PC-3 (cell line): ENCODE measurements around the gene TRIM23. TPM values are rescaled to one million over a fixed set of nuclear protein-coding genes. Genes with fewer than 3 reads are reported as not detected.

Experiments
- ATAC-seq: fragments of 200-7000 bp; cut with Tn5 transposase; 2 replicates; pipeline ENCODE4 v1.9.1; 2020; ENCODE audit warnings: mild to moderate bottlenecking, moderate library complexity
- BruUV-seq: library from RNA; stranded (reverse); fragments of 400-500 nt; replicated peaks from 2 replicates; lab custom pipeline; 2021; lab: Mats Ljungman, UMichigan
- CTCF ChIA-PET: fragments of 300-600 bp; sonication (Branson Sonifier 250); formaldehyde crosslinking; loops from one replicate; lab custom pipeline; 2022; ENCODE audit warnings: antibody characterized with exemption; lab: Charles Lee
- POLR2A ChIA-PET: fragments of 300-600 bp; sonication (Branson Sonifier 250); formaldehyde crosslinking; loops from one replicate; lab custom pipeline; 2022; ENCODE audit warnings: antibody characterized with exemption; ENCODE audit not compliant: unreplicated experiment; lab: Charles Lee
- DNase-seq: peaks from one replicate; pipeline ENCODE4 v3.0.0-alpha.2; 2015
- H2AFZ ChIP-seq: fragments of 300-600 bp; sonication (generic); 2 replicates; pipeline ENCODE4 v1.6.0; 2016; ENCODE audit warnings: antibody characterized with exemption, low read length
- H3F3A ChIP-seq: fragments of 300-600 bp; sonication (generic); one replicate; pipeline ENCODE4 v1.6.0; 2017; ENCODE audit warnings: antibody characterized with exemption, low read length, control low read depth, mild to moderate bottlenecking; ENCODE audit not compliant: unreplicated experiment
- H3K27ac ChIP-seq: fragments of 300-600 bp; sonication (generic); 2 replicates; pipeline ENCODE4 v1.5.1; 2016; ENCODE audit warnings: mild to moderate bottlenecking, low read length
- H3K27me3 ChIP-seq: fragments of 300-600 bp; sonication (generic); 2 replicates; pipeline ENCODE4 v1.6.1; 2016; ENCODE audit warnings: low read length, mixed read lengths
- H3K36me3 ChIP-seq: fragments of 300-600 bp; sonication (generic); 2 replicates; pipeline ENCODE4 v1.6.1; 2016; ENCODE audit warnings: low read depth, mixed run types, low read length, mixed read lengths
- H3K4me1 ChIP-seq: fragments of 300-600 bp; sonication (generic); 2 replicates; pipeline ENCODE4 v1.5.1; 2016; ENCODE audit warnings: low read length; ENCODE audit not compliant: insufficient read depth
- H3K4me2 ChIP-seq: fragments of 300-600 bp; sonication (generic); 2 replicates; pipeline ENCODE4 v1.6.0; 2016; ENCODE audit warnings: low read length
- H3K4me3 ChIP-seq: fragments of 300-600 bp; sonication (generic); 2 replicates; pipeline ENCODE4 v1.5.1; 2016; ENCODE audit warnings: mild to moderate bottlenecking, low read length, mixed read lengths
- H3K79me2 ChIP-seq: fragments of 300-600 bp; sonication (generic); 2 replicates; pipeline ENCODE4 v1.6.1; 2017; ENCODE audit warnings: low read length, mixed read lengths
- H3K9ac ChIP-seq: fragments of 300-600 bp; sonication (generic); 2 replicates; pipeline ENCODE4 v1.6.0; 2016; ENCODE audit warnings: mild to moderate bottlenecking, low read length
- H3K9me2 ChIP-seq: fragments of 300-600 bp; sonication (generic); replicated peaks from 2 replicates; pipeline ENCODE4 v1.6.1; 2016; ENCODE audit warnings: mixed run types, low read length, mixed read lengths
- H3K9me3 ChIP-seq: fragments of 300-600 bp; sonication (generic); 2 replicates; pipeline ENCODE4 v1.6.1; 2016; ENCODE audit warnings: low read length, mixed read lengths
- H4K20me1 ChIP-seq: fragments of 300-600 bp; sonication (generic); 2 replicates; pipeline ENCODE4 v1.6.1; 2016; ENCODE audit warnings: low read length, mixed read lengths
- CTCF ChIP-seq: fragments of 300-600 bp; sonication (generic); conservative IDR thresholded peaks from 2 replicates; pipeline ENCODE4 v1.5.1; 2017; ENCODE audit warnings: antibody characterized with exemption, low read depth, mild to moderate bottlenecking, low read length
- EZH2 ChIP-seq: fragments of 300-600 bp; sonication (generic); IDR thresholded peaks from one replicate; pipeline ENCODE4 v1.6.1; 2017; ENCODE audit warnings: antibody characterized with exemption, mild to moderate bottlenecking, low read length; ENCODE audit not compliant: unreplicated experiment
- EZH2phosphoT487 ChIP-seq: fragments of 300-600 bp; sonication (generic); IDR thresholded peaks from 2 replicates; pipeline ENCODE4 v1.6.1; 2018; ENCODE audit warnings: mild to moderate bottlenecking, antibody characterized with exemption, low read length, borderline replicate concordance
- intact Hi-C: fragments of 100-400 bp; cut with micrococcal nuclease; formaldehyde crosslinking; loops from 2 replicates; pipeline ENCODE4 v1.9.0; 2023
- total RNA-seq: library from RNA; depleted of rRNA; stranded (reverse); fragments of >200 nt; gene quantifications from 2 replicates; pipeline ENCODE4 v1.2.3, GENCODE V29; 2014

The TRIM23 gene
- total RNA-seq, 1 experiment from 2014 or later: 7.7 TPM

- POLR2A ChIA-PET: no interaction called here
- no peaks in the 10 kb centered on the region for H3K9me2 ChIP-seq
- TF ChIP-seq EZH2 (no peak), CTCF (no peak), EZH2phosphoT487 (no peak)
- no peak overlapping the region for H3K4me3 ChIP-seq
- H3K4me1 ChIP-seq: no peaks in the 10 kb centered on the region
- intact Hi-C loops: no loop called here
- no peak overlapping the region for H3K9ac ChIP-seq
- H4K20me1 ChIP-seq: no peaks in the 10 kb centered on the region
- no peaks in the 10 kb centered on the region for H3F3A ChIP-seq
- no peaks in the 10 kb centered on the region for H3K27me3 ChIP-seq
- CTCF ChIA-PET: no interaction called here
- no peaks in the 10 kb centered on the region for H3K36me3 ChIP-seq
- BruUV-seq: no TSS peak
- no peak overlapping the region for H3K27ac ChIP-seq
- H2AFZ ChIP-seq: no peak overlapping the region
- DNase-seq: no peak
- no peak overlapping the region for H3K4me2 ChIP-seq
- H3K9me3 ChIP-seq: no peaks in the 10 kb centered on the region
- H3K79me2 ChIP-seq: peaks cover 2% of the 10 kb centered on the region; the same call in 1 of the 2 replicates
- no peak for ATAC-seq
Observed at GRCh38 chr5:65556181-65556580, 68.0 kb downstream of the TRIM23 start.

- DNase-seq: no peak
- no peak for TF ChIP-seq EZH2
- H3K4me3 ChIP-seq: no peak overlapping the region
- H3K9me3 ChIP-seq: no peaks in the 10 kb centered on the region
- no peak overlapping the region for H3K4me2 ChIP-seq
- H3F3A ChIP-seq: no peaks in the 10 kb centered on the region
- H3K36me3 ChIP-seq: no peaks in the 10 kb centered on the region
- no peak overlapping the region for H2AFZ ChIP-seq
- H3K4me1 ChIP-seq: no peaks in the 10 kb centered on the region
- CTCF ChIA-PET: no interaction called here
- no TSS peak for BruUV-seq
- H3K79me2 ChIP-seq: no peaks in the 10 kb centered on the region
- ATAC-seq: no peak
- POLR2A ChIA-PET: no interaction called here
- H3K9me2 ChIP-seq: no peaks in the 10 kb centered on the region
- H3K27ac ChIP-seq: no peak overlapping the region
- H4K20me1 ChIP-seq: no peaks in the 10 kb centered on the region
- H3K27me3 ChIP-seq: no peaks in the 10 kb centered on the region
- no peak overlapping the region for H3K9ac ChIP-seq
- intact Hi-C loops: no loop called here
Observed at GRCh38 chr5:65555287-65555686, 68.8 kb downstream of the TRIM23 start.

- TF ChIP-seq CTCF: no peak
- no peak for TF ChIP-seq EZH2phosphoT487
- no peak for TF ChIP-seq EZH2
- no peaks in the 10 kb centered on the region for H3K9me2 ChIP-seq
- no peaks in the 10 kb centered on the region for H3K79me2 ChIP-seq
- no peak for ATAC-seq
- intact Hi-C loops: no loop called here
- H3K9me3 ChIP-seq: no peaks in the 10 kb centered on the region
- H3F3A ChIP-seq: no peaks in the 10 kb centered on the region
- no peak overlapping the region for H3K4me3 ChIP-seq
- H4K20me1 ChIP-seq: no peaks in the 10 kb centered on the region
- H3K27me3 ChIP-seq: no peaks in the 10 kb centered on the region
- H3K36me3 ChIP-seq: no peaks in the 10 kb centered on the region
- DNase-seq: no peak
- ChIA-PET CTCF (no interaction called here), POLR2A (no interaction called here)
- no TSS peak for BruUV-seq
- H3K27ac ChIP-seq: no peak overlapping the region
- no peak overlapping the region for H3K4me2 ChIP-seq
- H3K4me1 ChIP-seq: no peaks in the 10 kb centered on the region
- no peak overlapping the region for H2AFZ ChIP-seq
- H3K9ac ChIP-seq: no peak overlapping the region
Observed at GRCh38 chr5:65553941-65554340, 70.2 kb downstream of the TRIM23 start.
